Measurements from ENCODE around the gene STXBP5L. TPM values are rescaled to one million over a fixed set of nuclear protein-coding genes. Genes with fewer than 3 reads are reported as not detected.
"Not testable (repeated sequence)": the region's sequence is repeated elsewhere in the genome, so short reads cannot be mapped to it uniquely, and the experiment has no call there.

STXBP5L gene
- total and polyA plus RNA-seq, 3 experiments from 2014 or later: not detected

- H3K4me3 Mint-ChIP-seq; H3K9me3 ChIP-seq (ENCODE audit: low read length); H3K9me3 Mint-ChIP-seq; DNase-seq; H3K4me1 ChIP-seq (ENCODE audit: insufficient read depth, low read length); H3K4me3 ChIP-seq (ENCODE audit: low read length); CTCF ChIA-PET; POLR2A ChIA-PET; H3K36me3 ChIP-seq (ENCODE audit: insufficient read depth, low read length); H3K27ac ChIP-seq (ENCODE audit: low read depth, low read length); H3K4me1 Mint-ChIP-seq; H3K27ac Mint-ChIP-seq; H3K36me3 Mint-ChIP-seq; H3K27me3 ChIP-seq (ENCODE audit: insufficient read depth, low read length, poor library complexity, severe bottlenecking): not testable (repeated sequence)
- H3K27me3 Mint-ChIP-seq: peaks cover 14 to 20% of the 10 kb centered on the region in 2 donors
Measured at GRCh38 chr3:120901716-120902115, 6.3 kb upstream of the STXBP5L start.

DNA sequence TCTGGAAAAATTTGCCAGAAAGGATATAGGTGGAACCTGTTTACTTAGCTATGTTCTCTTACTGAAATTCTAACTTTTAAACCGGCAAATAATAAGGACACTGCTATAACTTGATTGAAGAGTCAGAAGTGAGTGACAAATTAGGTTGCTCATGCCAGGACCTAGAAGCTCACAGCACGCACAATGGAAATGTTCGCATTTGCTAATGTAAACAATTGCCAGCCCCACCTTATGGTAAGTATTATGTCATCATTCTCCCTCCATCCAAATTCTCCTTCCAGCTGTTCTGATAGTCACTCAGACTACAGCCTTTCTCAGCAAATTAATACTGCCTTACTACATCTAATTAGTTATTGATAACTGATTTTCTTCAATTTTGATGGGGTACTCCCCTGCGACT, 4.8 kb upstream of the STXBP5L start:
- peaks cover 6 to 10% (median 7%) of the 10 kb centered on the region in 3 donors for H3K4me1 Mint-ChIP-seq
- POLR2A ChIA-PET: no interaction called here
- no peak overlapping the region for H3K4me3 Mint-ChIP-seq
- Histone ChIP-seq H3K27me3 (ENCODE audit: insufficient read depth, low read length, poor library complexity, severe bottlenecking) (no peaks in the 10 kb centered on the region), H3K9me3 (ENCODE audit: low read length) (no peaks in the 10 kb centered on the region), H3K4me1 (ENCODE audit: insufficient read depth, low read length) (no peaks in the 10 kb centered on the region), H3K27ac (ENCODE audit: low read depth, low read length) (no peak overlapping the region), H3K36me3 (ENCODE audit: insufficient read depth, low read length) (no peaks in the 10 kb centered on the region), H3K4me3 (ENCODE audit: low read length) (no peak overlapping the region)
- H3K27ac Mint-ChIP-seq: no peak overlapping the region
- peaks cover 0 to 11% (median 6%) of the 10 kb centered on the region in 5 donors for H3K9me3 Mint-ChIP-seq
- peaks cover 24 to 34% of the 10 kb centered on the region in 2 donors for H3K27me3 Mint-ChIP-seq
- DNase-seq: no peak
- CTCF ChIA-PET: no interaction called here
- H3K36me3 Mint-ChIP-seq: peaks cover 0 to 2% (median 0%) of the 10 kb centered on the region in 3 donors

DNA sequence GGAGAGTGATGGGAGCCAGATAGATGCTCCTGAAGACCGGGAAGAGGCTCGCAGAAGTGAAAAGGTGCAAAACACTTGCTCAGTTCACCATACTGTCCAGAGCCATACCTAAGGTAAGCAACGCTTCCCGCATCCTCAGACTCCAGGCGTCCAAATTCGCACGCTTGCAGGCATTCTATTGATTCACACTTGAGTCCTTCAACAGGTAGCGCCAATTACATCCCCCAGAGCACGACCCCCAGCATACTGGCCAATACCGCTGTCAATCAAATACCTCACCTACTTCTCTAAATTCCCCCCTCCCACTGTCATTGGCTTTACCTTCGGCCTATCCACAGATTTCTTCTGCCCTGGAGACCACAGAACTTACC, 361 bp upstream of the STXBP5L start:
- peak overlapping the region in 6 of 7 donors; percentile 43 to 75 (median 68) for H3K4me3 Mint-ChIP-seq
- H3K36me3 ChIP-seq (ENCODE audit: insufficient read depth, low read length): no peaks in the 10 kb centered on the region
- no peak for DNase-seq
- H3K4me1 Mint-ChIP-seq: peaks cover 16 to 23% (median 19%) of the 10 kb centered on the region in 3 donors
- H3K9me3 ChIP-seq (ENCODE audit: low read length): no peaks in the 10 kb centered on the region
- ChIA-PET CTCF (no interaction called here), POLR2A (no interaction called here)
- peaks cover 0 to 18% (median 10%) of the 10 kb centered on the region in 5 donors for H3K9me3 Mint-ChIP-seq
- peaks cover 19% of the 10 kb centered on the region for H3K27me3 ChIP-seq (ENCODE audit: insufficient read depth, low read length, poor library complexity, severe bottlenecking)
- H3K4me3 ChIP-seq (ENCODE audit: low read length): no peak overlapping the region
- H3K27me3 Mint-ChIP-seq: peaks cover 44 to 67% of the 10 kb centered on the region in 2 donors
- no peak overlapping the region for H3K27ac Mint-ChIP-seq
- H3K4me1 ChIP-seq (ENCODE audit: insufficient read depth, low read length): peaks cover 7% of the 10 kb centered on the region
- peaks cover 0 to 2% (median 0%) of the 10 kb centered on the region in 3 donors for H3K36me3 Mint-ChIP-seq
- no peak overlapping the region for H3K27ac ChIP-seq (ENCODE audit: low read depth, low read length)

- peaks cover 19% of the 10 kb centered on the region for H3K27me3 ChIP-seq (ENCODE audit: insufficient read depth, low read length, poor library complexity, severe bottlenecking)
- POLR2A ChIA-PET: no interaction called here
- Mint-ChIP-seq H3K4me3 (peak overlapping the region in 6 of 7 donors; percentile 45 to 73 (median 60)), H3K9me3 (peaks cover 5 to 18% (median 10%) of the 10 kb centered on the region in 5 donors), H3K36me3 (peaks cover 0 to 2% (median 0%) of the 10 kb centered on the region in 3 donors), H3K27me3 (peaks cover 44 to 67% of the 10 kb centered on the region in 2 donors), H3K4me1 (peaks cover 16 to 23% (median 19%) of the 10 kb centered on the region in 3 donors), H3K27ac (no peak overlapping the region)
- peaks cover 7% of the 10 kb centered on the region for H3K4me1 ChIP-seq (ENCODE audit: insufficient read depth, low read length)
- no peaks in the 10 kb centered on the region for H3K9me3 ChIP-seq (ENCODE audit: low read length)
- CTCF ChIA-PET: no interaction called here
- H3K4me3 ChIP-seq (ENCODE audit: low read length): no peak overlapping the region
- DNase-seq: no peak
- no peak overlapping the region for H3K27ac ChIP-seq (ENCODE audit: low read depth, low read length)
- no peaks in the 10 kb centered on the region for H3K36me3 ChIP-seq (ENCODE audit: insufficient read depth, low read length)
Measured at GRCh38 chr3:120908795-120909601, 993 bp downstream of the STXBP5L start.

DNA sequence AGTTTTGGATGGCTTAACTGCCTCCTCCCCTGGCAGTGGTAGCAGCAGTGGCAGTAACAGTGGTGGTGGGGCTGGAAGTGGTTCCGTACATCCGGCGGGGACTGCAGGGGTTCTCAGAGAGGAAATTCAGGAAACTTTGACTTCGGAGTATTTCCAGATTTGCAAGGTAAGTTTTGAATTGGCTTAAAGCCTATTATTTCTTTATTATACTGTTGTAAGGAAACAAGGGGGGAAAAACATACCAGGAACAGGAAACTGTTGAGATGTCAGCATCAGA, 1.5 kb downstream of the STXBP5L start:
- no peak overlapping the region for H3K27ac Mint-ChIP-seq
- H3K27me3 ChIP-seq (ENCODE audit: insufficient read depth, low read length, poor library complexity, severe bottlenecking): peaks cover 19% of the 10 kb centered on the region

GRCh38 chr3:120926146-120926545, 18.1 kb downstream of the STXBP5L start:
- POLR2A ChIA-PET: no interaction called here
- CTCF ChIA-PET: no interaction called here
- H3K4me1 ChIP-seq (ENCODE audit: insufficient read depth, low read length): no peaks in the 10 kb centered on the region
- Mint-ChIP-seq H3K9me3 (peaks cover 9 to 27% (median 20%) of the 10 kb centered on the region in 5 donors), H3K36me3 (no peaks in the 10 kb centered on the region), H3K4me3 (no peak overlapping the region), H3K27ac (no peak overlapping the region), H3K4me1 (no peaks in the 10 kb centered on the region), H3K27me3 (no peaks in the 10 kb centered on the region)
- H3K36me3 ChIP-seq (ENCODE audit: insufficient read depth, low read length): no peaks in the 10 kb centered on the region
- H3K27ac ChIP-seq (ENCODE audit: low read depth, low read length): no peak overlapping the region
- H3K27me3 ChIP-seq (ENCODE audit: insufficient read depth, low read length, poor library complexity, severe bottlenecking): no peaks in the 10 kb centered on the region
- H3K9me3 ChIP-seq (ENCODE audit: low read length): peaks cover 2% of the 10 kb centered on the region
- no peak overlapping the region for H3K4me3 ChIP-seq (ENCODE audit: low read length)
- no peak for DNase-seq

More for the DNA sequence above, 1.5 kb downstream of the STXBP5L start:
- Mint-ChIP-seq H3K27me3 (peaks cover 44 to 67% of the 10 kb centered on the region in 2 donors), H3K4me3 (peak overlapping the region in 5 of 7 donors; percentile 41 to 68 (median 58)), H3K4me1 (peaks cover 16 to 23% (median 19%) of the 10 kb centered on the region in 3 donors), H3K9me3 (peaks cover 5 to 18% (median 10%) of the 10 kb centered on the region in 5 donors), H3K36me3 (peaks cover 0 to 2% (median 0%) of the 10 kb centered on the region in 3 donors)
- Histone ChIP-seq H3K36me3 (ENCODE audit: insufficient read depth, low read length) (no peaks in the 10 kb centered on the region), H3K9me3 (ENCODE audit: low read length) (no peaks in the 10 kb centered on the region), H3K4me1 (ENCODE audit: insufficient read depth, low read length) (peaks cover 7% of the 10 kb centered on the region), H3K27ac (ENCODE audit: low read depth, low read length) (no peak overlapping the region), H3K4me3 (ENCODE audit: low read length) (no peak overlapping the region)
- POLR2A ChIA-PET: no interaction called here
- CTCF ChIA-PET: no interaction called here
- DNase-seq: no peak

GRCh38 chr3:120928991-120929390, 21.0 kb downstream of the STXBP5L start:
- peaks cover 2% of the 10 kb centered on the region for H3K9me3 ChIP-seq (ENCODE audit: low read length)
- no peaks in the 10 kb centered on the region for H3K4me1 ChIP-seq (ENCODE audit: insufficient read depth, low read length)
- ChIA-PET CTCF (no interaction called here), POLR2A (no interaction called here)
- H3K36me3 Mint-ChIP-seq: no peaks in the 10 kb centered on the region
- H3K36me3 ChIP-seq (ENCODE audit: insufficient read depth, low read length): no peaks in the 10 kb centered on the region
- H3K4me3 Mint-ChIP-seq: no peak overlapping the region
- H3K27me3 Mint-ChIP-seq: no peaks in the 10 kb centered on the region
- H3K27ac Mint-ChIP-seq: no peak overlapping the region
- no peaks in the 10 kb centered on the region for H3K27me3 ChIP-seq (ENCODE audit: insufficient read depth, low read length, poor library complexity, severe bottlenecking)
- no peaks in the 10 kb centered on the region for H3K4me1 Mint-ChIP-seq
- H3K4me3 ChIP-seq (ENCODE audit: low read length): no peak overlapping the region
- DNase-seq: no peak
- peaks cover 9 to 26% (median 20%) of the 10 kb centered on the region in 5 donors for H3K9me3 Mint-ChIP-seq
- H3K27ac ChIP-seq (ENCODE audit: low read depth, low read length): no peak overlapping the region

DNA sequence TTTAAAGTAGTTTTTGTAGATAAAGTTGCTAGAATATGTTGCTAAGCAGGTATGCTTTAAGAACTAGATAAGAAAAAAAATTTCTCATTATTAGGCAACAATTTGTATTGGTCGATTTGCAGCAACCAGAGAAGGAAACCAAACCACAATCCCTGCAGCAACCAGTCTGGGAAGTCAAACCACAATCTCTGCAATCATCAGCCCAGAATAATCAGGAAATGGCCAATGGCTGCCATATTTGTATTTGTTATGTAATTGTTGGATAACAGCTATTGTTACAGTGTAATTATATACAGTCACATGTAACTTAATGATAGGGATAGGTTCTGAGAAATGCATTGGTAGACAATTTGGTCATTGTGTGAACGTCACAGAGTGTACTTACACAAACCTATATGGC, 23.6 kb downstream of the STXBP5L start:
- Mint-ChIP-seq H3K27me3 (no peaks in the 10 kb centered on the region), H3K4me1 (no peaks in the 10 kb centered on the region), H3K9me3 (peaks cover 7 to 16% (median 8%) of the 10 kb centered on the region in 5 donors), H3K27ac (no peak overlapping the region), H3K4me3 (no peak overlapping the region), H3K36me3 (no peaks in the 10 kb centered on the region)
- no peak for DNase-seq
- Histone ChIP-seq H3K9me3 (ENCODE audit: low read length) (no peaks in the 10 kb centered on the region), H3K4me3 (ENCODE audit: low read length) (no peak overlapping the region), H3K27ac (ENCODE audit: low read depth, low read length) (no peak overlapping the region), H3K27me3 (ENCODE audit: insufficient read depth, low read length, poor library complexity, severe bottlenecking) (no peaks in the 10 kb centered on the region), H3K4me1 (ENCODE audit: insufficient read depth, low read length) (no peaks in the 10 kb centered on the region), H3K36me3 (ENCODE audit: insufficient read depth, low read length) (no peaks in the 10 kb centered on the region)
- CTCF ChIA-PET: no interaction called here
- POLR2A ChIA-PET: no interaction called here
